Astrocyte of the cerebellum (primary cell): ENCODE data around the gene PITPNM2.
A peak's percentile ranks its signal among the peaks of the same experiment; 100 is the strongest.

ENCODE experiments used
- DNase-seq: peaks from one replicate; pipeline ENCODE4 v3.0.0-alpha.2; 2011; ENCODE audit warnings: low read depth
- H3K4me3 ChIP-seq: 2 replicates; pipeline ENCODE4 v1.5.1; 2011; ENCODE audit warnings: mild to moderate bottlenecking, low read depth, low read length, moderate library complexity
- in situ Hi-C: cut with HindIII; loops from 2 replicates; pipeline ENCODE4 v1.10.0; 2017; ENCODE audit warnings: low sequenced_read_pairs
- TF ChIP-seq, protein P1 (sequence below): IDR thresholded peaks from 2 replicates; pipeline ENCODE4 v1.5.1; 2012; ENCODE audit warnings: low read length, low read depth, moderate library complexity, mild to moderate bottlenecking; ENCODE audit errors: missing control alignments

The PITPNM2 gene

DNA sequence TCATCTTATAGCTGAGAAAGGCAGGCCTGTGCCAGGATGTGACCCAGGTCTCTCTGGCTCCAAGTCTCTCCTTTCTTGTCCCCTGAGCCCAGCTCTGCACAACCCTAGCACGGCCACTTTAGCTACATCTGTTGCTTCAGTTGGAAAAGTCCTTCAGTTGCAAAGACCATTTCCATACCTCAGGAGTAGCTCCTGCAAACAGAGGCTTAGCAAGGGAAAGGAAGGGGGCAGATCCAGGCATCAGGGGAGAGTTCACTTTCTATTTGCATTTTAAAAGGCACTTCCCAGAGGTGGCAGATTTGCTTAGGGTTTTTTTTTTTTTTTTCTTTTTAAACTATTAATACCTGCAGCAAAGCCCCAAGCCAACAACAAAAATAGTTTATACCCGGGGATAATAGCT, 3.0 kb upstream of the PITPNM2 start:
- TF ChIP-seq, protein P1, sequence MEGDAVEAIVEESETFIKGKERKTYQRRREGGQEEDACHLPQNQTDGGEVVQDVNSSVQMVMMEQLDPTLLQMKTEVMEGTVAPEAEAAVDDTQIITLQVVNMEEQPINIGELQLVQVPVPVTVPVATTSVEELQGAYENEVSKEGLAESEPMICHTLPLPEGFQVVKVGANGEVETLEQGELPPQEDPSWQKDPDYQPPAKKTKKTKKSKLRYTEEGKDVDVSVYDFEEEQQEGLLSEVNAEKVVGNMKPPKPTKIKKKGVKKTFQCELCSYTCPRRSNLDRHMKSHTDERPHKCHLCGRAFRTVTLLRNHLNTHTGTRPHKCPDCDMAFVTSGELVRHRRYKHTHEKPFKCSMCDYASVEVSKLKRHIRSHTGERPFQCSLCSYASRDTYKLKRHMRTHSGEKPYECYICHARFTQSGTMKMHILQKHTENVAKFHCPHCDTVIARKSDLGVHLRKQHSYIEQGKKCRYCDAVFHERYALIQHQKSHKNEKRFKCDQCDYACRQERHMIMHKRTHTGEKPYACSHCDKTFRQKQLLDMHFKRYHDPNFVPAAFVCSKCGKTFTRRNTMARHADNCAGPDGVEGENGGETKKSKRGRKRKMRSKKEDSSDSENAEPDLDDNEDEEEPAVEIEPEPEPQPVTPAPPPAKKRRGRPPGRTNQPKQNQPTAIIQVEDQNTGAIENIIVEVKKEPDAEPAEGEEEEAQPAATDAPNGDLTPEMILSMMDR = no peak
- DNase-seq = no peak
- in situ Hi-C loops = no loop called here
- H3K4me3 ChIP-seq = no peak overlapping the region

- no peak for DNase-seq
- H3K4me3 ChIP-seq = no peak overlapping the region
- in situ Hi-C loops = no loop called here
- TF ChIP-seq, protein P1 = no peak
Measured at GRCh38 chr12:123152833-123153232, 1.9 kb upstream of the PITPNM2 start.

GRCh38 chr12:123151457-123152454, 866 bp upstream of the PITPNM2 start:
- in situ Hi-C loops = no loop called here
- DNase-seq = no peak
- TF ChIP-seq, protein P1 = no peak
- H3K4me3 ChIP-seq = peak overlapping the region; percentile 54

DNA sequence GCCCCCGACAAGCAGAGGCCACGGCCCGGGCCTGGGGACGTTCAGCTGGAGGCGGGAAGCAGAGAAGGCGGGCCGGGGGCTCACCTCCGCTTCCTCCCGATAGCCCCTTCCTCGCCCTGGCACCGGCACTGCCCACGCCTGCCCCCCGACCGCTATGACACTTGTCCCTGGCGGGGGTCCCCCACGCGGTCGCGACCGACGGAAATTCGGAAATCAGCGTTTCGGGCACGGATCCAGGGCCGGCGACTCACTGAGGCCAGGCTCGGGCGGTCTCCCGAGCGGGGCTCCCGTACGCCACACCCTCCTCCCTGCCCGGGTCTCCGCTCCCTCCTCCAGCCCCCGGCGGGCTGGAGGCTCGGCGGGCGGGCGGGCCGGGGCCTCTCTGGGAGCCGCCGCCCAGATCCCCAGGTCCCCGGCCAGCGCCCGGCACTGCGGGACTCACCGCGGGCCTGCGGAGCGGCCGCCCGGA, 581 bp downstream of the PITPNM2 start:
- TF ChIP-seq, protein P1 = no peak
- in situ Hi-C loops = no loop called here
- no peak for DNase-seq
- H3K4me3 ChIP-seq = peak overlapping the region; percentile 56

DNA sequence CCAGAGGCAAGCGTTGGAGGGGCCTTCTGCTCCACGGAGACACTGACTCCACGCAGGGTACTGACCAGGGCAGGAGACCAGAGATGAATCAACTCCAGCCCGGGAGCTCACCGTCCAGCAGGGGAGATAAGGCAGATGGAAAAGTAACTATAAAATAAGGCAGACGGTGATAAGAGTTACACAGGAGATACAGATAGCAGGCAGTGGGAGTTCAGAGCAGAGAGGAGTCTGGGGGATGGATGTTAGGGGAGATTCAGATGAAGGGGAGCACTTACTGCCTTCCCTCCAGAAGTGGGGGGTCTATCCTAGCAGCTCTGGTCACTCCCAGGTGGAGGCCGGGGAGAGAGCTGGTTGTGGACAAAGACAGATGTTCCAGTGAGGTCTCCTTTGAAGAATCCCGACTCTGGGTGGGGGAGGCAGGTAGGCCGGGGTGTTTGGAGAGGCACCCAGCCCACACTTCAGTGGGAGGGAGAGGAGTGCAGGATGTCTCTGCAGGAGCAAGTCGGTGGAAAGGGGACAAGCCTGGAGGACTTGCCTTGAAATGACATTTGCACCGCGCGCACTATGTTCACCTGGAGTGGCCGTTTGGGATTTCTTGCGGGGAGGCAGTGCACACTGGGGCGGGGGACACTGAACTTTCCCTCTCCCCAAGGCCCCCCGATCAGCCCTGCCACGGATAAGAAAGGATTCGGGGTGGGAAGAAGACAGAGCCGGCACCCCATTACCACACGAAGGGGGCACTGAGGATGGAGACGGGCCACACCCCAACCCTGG, 1.2 kb downstream of the PITPNM2 start:
- TF ChIP-seq, protein P1 = no peak
- H3K4me3 ChIP-seq = peak overlapping the region; percentile 56
- DNase-seq = no peak
- in situ Hi-C loops = no loop called here

DNA sequence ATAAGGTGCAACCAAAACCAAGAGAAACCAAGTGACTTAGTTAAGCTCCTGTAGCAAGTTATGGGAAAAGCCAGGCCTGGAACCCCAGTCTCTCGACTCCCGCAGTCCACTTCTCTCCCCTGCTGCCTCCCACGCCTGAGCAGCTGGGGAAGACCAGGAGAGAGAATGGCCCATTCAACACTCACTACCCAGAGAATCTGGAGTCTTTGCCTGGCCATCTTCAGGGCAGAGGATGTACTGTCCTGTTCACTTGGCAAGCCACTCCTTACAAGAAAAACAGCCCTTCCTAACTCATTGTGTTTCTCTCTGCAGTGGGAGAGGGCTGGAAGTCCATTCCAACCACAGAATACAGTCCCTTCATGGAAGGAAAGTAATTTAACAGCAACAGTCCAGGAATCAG, 1.8 kb downstream of the PITPNM2 start:
- in situ Hi-C loops = no loop called here
- no peak for DNase-seq
- no peak overlapping the region for H3K4me3 ChIP-seq
- TF ChIP-seq, protein P1 = no peak
